ENCODE measurements around the gene CLECL1.
A peak's percentile ranks its signal among the peaks of the same experiment; 100 is the strongest.

DNA sequence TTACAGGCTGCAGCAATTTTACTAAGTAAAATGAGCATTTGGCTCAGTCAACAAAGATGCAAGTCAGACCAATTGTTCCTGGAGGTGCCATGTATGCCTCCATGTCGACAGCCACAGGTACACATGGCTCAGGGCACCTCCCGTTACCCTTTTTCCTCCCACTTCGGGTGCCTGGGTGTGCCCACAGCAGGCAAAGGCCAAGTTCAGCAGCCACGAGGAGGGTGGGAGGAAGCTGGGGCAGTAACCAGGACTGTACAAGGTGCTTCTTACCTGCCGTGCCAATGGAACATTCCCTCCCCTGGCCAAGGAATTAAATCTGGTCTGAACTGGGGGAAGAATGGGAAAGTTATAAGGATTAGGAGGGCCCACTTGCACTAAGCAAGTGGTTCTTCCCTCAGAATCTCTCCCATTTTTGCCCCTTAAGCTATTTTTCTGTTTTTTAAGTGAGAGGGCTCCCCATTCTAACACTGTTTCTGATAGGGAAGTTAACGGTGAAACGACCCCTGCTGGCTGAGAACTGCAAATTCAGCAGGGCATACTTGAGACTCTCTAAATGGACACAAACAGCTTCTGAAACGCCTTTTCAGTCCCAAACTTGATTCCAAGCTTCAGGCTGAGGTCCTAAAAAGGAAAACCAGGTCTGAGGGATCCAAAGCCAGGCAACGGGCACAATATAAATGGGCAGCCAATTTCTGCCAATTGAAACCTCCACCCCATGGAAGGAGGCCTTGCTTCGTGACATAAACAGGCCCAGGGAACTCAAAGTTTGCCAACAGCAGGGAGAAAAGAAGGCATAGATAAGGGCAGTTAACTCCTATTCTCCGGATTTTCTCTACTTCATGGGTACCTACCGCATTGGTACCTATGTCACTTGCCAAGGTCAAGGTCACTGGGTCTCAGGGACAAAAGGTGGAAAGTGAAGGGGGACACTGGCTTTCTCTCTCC, 24.8 kb downstream of the CLECL1 start:
- TF ChIP-seq, protein P1, sequence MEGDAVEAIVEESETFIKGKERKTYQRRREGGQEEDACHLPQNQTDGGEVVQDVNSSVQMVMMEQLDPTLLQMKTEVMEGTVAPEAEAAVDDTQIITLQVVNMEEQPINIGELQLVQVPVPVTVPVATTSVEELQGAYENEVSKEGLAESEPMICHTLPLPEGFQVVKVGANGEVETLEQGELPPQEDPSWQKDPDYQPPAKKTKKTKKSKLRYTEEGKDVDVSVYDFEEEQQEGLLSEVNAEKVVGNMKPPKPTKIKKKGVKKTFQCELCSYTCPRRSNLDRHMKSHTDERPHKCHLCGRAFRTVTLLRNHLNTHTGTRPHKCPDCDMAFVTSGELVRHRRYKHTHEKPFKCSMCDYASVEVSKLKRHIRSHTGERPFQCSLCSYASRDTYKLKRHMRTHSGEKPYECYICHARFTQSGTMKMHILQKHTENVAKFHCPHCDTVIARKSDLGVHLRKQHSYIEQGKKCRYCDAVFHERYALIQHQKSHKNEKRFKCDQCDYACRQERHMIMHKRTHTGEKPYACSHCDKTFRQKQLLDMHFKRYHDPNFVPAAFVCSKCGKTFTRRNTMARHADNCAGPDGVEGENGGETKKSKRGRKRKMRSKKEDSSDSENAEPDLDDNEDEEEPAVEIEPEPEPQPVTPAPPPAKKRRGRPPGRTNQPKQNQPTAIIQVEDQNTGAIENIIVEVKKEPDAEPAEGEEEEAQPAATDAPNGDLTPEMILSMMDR (IDR thresholded peaks at IDR 0.05): peak; percentile 74 to 81 (median 80)
- TF ChIP-seq POLR2A (IDR thresholded peaks at IDR 0.05): no peak
